D341Med (cell line): Measurements from ENCODE around the gene TOM1.
"Not testable (repeated sequence)": the region's sequence is repeated elsewhere in the genome, so short reads cannot be mapped to it uniquely, and the experiment has no call there.

ENCODE experiments used
- DNase-seq: peaks from one replicate; pipeline ENCODE4 v3.0.0; 2012; ENCODE audit warnings: low spot score

Gene TOM1

GRCh38 chr22:35375031-35375430, 75.3 kb downstream of the TOM1 start:
- DNase-seq: no peak

GRCh38 chr22:35375526-35375925, 75.8 kb downstream of the TOM1 start:
- DNase-seq: no peak

GRCh38 chr22:35376728-35377472, 77.2 kb downstream of the TOM1 start:
- DNase-seq: peak; percentile 65

- no peak for DNase-seq
These were observed 78.0 kb downstream of the TOM1 start for GRCh38 chr22:35377735-35378134.

GRCh38 chr22:35378621-35379020, 78.9 kb downstream of the TOM1 start:
- DNase-seq: no peak

GRCh38 chr22:35379146-35379993, 79.7 kb downstream of the TOM1 start:
- DNase-seq: no peak

GRCh38 chr22:35380013-35380412, 80.3 kb downstream of the TOM1 start:
- no peak for DNase-seq

GRCh38 chr22:35380537-35381423, 81.1 kb downstream of the TOM1 start, which contains the start of gene HMOX1:
Gene HMOX1 (plus strand): TSS chr22:35381096. CDS start chr22:35381174, 78 bp downstream.
- DNase-seq: no peak

GRCh38 chr22:35381424-35382009, 81.8 kb downstream of the TOM1 start:
- DNase-seq: no peak

GRCh38 chr22:35383679-35384071, 84.0 kb downstream of the TOM1 start:
- DNase-seq: no peak

GRCh38 chr22:35384527-35384926, 84.8 kb downstream of the TOM1 start:
- no peak for DNase-seq

- no peak for DNase-seq
These were observed 85.4 kb downstream of the TOM1 start for GRCh38 chr22:35384975-35385588.

GRCh38 chr22:35386670-35387288, 87.1 kb downstream of the TOM1 start:
- DNase-seq: no peak

- no peak for DNase-seq
These were observed 91.2 kb downstream of the TOM1 start for GRCh38 chr22:35390933-35391332.

GRCh38 chr22:35392357-35392756, 92.7 kb downstream of the TOM1 start:
- DNase-seq: no peak

- no peak for DNase-seq
These were observed 93.7 kb downstream of the TOM1 start for GRCh38 chr22:35393116-35394010.

GRCh38 chr22:35394011-35394312, 94.3 kb downstream of the TOM1 start:
- DNase-seq: no peak

- no peak for DNase-seq
These were observed 95.3 kb downstream of the TOM1 start for GRCh38 chr22:35394810-35395563.

- not testable (repeated sequence) for DNase-seq
These were observed 96.9 kb downstream of the TOM1 start for GRCh38 chr22:35396622-35397021.
